Measurements from ENCODE around the gene SLC39A7.

DNA sequence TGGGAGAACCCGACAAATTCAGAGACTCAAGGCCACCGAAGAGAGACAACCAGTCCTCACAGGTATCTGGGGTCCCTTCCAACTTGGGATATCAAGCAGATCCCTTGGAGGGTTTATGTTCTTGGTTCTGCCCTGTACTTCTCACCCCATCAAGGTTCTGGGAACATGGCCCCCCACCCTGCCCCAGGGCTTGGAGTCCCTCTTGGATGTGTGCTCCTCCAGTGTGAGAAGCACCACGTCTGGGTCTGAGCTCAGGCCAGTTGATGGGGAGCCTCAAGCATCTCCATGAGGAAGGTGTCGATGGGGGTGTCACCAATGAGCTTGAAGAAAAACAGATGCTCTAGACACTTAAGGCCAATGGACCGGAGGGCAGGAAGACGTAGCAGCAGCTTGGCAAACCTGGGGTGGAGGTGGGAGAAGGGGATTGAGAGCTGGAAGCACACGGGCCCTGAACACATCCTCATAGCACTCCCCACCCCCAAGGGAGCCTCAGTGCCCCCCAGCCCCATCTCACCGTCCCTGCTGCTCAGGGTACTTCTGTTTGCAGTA is 6.2 kb upstream of the SLC39A7 start:
- TF ChIP-seq EZH2 (IDR thresholded peaks at IDR 0.05): no peak
- TF ChIP-seq RAD21 (IDR thresholded peaks at IDR 0.05; ENCODE audit: low read depth): no peak
- no peak for TF ChIP-seq YY1 (IDR thresholded peaks at IDR 0.05; ENCODE audit: extremely low read depth, insufficient replicate concordance, low read depth, low read length)
- TF ChIP-seq, protein P1, sequence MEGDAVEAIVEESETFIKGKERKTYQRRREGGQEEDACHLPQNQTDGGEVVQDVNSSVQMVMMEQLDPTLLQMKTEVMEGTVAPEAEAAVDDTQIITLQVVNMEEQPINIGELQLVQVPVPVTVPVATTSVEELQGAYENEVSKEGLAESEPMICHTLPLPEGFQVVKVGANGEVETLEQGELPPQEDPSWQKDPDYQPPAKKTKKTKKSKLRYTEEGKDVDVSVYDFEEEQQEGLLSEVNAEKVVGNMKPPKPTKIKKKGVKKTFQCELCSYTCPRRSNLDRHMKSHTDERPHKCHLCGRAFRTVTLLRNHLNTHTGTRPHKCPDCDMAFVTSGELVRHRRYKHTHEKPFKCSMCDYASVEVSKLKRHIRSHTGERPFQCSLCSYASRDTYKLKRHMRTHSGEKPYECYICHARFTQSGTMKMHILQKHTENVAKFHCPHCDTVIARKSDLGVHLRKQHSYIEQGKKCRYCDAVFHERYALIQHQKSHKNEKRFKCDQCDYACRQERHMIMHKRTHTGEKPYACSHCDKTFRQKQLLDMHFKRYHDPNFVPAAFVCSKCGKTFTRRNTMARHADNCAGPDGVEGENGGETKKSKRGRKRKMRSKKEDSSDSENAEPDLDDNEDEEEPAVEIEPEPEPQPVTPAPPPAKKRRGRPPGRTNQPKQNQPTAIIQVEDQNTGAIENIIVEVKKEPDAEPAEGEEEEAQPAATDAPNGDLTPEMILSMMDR (IDR thresholded peaks at IDR 0.05 in 2 of 3, conservative IDR thresholded peaks at IDR 0.05 in 1 of 3; ENCODE audit: borderline replicate concordance in 1 of 3, insufficient read depth in 1 of 3, low read depth in 2 of 3, low read length in 2 of 3): no peak
